ENCODE measurements around the gene PHGDH.
"Not testable (repeated sequence)": the region's sequence is repeated elsewhere in the genome, so short reads cannot be mapped to it uniquely, and the experiment has no call there.

PHGDH gene

DNA sequence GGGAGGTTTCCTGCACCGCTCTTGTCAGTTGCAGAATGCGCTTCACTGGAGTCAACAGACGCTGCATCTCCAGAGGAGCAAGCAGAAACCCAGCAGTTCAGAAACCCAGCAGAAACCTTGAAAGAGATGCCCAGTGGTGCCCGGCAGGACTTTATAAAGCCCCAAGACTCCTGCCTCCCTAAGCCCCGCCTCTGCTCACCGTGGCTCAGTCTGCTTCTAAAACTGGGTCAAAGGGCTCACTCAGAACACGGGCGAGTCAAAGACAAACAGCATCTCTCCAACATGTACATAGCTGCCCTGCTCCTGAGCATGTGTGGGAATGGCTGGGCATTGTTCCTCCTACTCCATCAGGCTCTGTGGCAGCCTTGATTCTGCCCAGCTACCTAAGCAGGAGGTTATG, 57.0 kb downstream of the PHGDH start, which contains the start of gene HMGCS2:
Gene HMGCS2, minus strand, starts transcription at position 128 of the 400 bp plus-strand sequence. Its CDS starts 61 bp downstream, at position 67.
- FAIRE-seq, result no peak

DNA sequence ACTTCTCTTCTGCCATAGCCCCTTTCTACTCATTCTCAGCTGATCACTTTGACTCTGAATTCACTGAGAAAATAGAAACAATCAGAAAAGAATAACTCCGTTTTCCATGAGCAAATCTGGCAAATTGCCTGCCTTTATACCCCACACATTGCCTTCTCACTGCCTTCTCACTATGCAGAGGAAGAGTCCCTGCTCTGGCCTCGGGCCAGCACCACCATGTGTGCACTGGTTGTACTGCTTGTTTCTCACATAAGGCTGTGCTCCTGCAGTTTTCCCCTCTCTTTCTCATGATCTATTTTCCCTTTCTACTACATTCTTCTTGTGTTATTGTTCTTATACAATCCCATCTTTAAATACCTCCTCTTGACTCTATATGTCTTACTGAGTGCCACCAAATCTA, 59.3 kb downstream of the PHGDH start:
- no peak for FAIRE-seq

DNA sequence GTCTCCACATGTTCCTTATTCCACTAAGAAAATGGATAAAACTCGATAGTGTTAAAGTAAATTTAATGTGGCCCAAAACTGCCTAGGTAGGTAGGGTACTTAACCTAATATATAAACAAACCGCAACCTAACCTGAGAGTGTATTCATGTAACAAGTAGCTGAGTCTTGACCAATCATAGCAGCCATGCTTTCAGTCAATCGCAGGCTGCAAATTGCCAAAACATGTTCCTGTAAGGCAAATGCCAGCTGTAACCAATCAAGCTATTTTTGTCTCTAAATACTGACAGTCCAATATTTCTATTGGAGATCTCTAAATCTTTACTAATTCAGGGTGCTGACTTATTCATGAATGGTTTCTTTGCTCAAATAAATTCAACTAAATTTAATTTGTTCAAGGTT, 60.0 kb downstream of the PHGDH start:
- no peak for FAIRE-seq

DNA sequence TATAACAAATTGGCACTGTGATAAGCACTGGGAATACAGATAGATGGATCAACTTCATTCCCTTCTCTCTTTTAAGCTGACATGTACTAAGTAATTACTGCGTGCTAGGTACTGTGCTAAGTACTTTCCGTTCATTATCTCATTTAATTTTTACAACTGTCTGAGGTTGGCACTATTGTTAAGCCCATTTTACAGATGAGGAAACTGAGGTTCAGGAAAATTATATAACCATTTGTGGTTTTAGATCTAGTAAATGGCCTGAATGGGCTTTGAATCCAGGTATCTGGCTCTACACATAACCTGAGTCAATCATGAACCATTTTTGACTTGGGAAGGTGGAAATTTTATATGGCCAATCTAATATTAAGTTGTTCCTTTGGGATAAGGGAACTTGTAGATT, 60.6 kb downstream of the PHGDH start:
- FAIRE-seq, result no peak

DNA sequence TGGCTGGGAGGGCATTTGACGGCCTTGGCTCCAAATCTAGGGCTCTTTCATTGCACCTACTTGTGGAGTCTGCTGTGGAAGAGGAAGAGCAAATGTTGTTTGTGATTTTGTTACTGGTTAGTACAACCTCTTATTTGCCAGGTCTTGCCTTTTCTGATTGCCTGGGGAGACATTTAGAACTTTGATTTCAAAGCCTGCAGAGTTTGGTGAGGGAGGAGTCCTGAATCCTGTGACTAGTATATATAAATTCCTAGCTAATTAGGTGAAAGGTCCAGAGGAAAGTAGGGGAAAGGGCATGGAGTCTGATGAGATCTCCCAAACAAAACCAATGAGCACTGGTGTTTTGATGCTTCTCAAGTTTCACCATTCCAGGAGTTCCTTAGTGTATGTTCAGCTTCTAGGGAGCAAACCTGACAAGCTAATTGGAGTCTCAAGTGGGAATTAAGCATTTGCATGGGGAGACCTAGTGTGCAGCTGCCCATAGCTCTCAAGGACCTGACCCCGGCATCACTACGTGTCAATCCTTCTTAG, 62.0 kb downstream of the PHGDH start:
- no peak for FAIRE-seq

DNA sequence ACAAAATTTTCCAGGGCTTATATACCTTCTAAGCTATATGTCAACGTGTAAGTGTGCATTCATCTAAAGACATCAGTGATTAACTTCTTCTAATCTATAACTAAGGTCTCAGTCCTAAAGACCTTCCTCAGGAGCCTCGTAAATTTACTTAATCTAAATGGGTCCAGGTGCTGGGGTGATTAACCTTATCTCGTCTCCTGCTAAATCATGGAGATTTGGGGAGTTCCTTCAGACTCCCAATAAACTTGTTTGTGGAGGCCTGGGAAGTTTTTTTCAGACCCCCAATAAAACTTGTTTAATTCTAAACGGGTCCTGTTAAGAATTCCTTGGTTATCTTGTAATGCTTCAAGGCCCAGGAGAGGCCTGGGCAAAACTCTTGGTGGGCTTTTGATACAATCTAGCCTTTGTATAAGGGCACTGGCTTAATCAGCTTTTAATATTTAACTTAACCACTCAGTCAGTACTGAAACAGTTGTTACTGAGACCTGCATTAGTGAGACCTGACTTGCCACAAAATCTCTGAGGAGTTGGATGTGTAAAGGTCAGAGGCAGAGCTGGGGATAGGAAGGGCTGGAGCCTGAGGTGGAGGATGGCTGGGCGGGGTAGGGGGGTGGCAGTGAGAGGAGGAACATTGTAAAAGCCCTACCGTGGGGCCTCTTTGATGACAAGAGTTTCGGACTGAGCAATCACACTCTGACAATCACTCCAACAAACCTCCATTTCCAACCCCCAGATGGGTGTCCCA, 63.2 kb downstream of the PHGDH start:
- FAIRE-seq, result no peak

DNA sequence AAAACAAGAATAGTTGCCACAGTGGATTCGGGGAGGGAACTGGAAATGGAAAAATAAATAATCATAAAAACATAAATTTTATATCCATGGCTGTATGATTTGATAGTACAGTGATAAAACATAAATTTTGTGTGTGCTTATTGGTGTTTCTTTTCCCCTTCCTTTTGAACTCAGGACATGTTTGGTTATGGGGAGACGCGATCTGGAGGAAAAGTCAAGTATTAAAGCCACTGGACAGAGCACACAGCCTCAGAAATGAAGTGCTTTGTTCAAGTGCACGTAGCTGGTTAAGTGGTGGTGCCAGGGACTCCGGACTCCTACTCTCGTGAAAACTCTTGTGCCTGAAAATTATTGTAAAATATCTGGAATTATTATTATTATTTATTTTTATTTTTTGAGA, 66.6 kb downstream of the PHGDH start:
- no peak for FAIRE-seq

DNA sequence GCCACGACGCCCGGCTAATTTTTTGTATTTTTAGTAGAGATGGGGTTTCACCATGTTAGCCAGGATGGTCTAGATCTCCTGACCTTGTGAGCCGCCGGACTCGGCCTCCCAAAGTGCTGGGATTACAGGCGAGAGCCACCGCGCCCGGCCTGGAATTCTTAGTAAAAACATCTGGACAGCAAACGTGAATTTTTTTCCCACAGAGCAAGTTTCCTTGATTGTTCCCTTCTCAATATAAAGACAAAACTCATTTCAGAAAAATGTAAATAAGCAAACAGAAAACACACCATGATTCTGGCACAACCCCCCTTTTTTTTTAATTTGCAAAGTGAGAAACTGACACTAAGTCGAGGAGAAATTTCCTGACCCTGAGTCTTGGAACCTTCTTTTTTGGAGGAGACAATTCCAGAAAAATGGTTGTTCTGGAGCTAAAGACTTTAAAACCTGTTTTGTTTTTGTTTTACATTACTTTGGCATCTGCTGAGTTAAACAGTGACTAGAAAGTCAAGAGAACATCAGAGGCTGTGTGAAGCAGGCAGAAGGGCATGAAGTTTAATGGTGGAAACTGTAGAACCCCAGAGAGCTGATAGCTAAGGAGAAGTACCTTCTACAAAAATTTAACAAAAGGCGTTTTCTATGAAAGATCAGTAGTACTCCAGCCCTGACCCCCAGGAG, 67.3 kb downstream of the PHGDH start:
- FAIRE-seq, result no peak

DNA sequence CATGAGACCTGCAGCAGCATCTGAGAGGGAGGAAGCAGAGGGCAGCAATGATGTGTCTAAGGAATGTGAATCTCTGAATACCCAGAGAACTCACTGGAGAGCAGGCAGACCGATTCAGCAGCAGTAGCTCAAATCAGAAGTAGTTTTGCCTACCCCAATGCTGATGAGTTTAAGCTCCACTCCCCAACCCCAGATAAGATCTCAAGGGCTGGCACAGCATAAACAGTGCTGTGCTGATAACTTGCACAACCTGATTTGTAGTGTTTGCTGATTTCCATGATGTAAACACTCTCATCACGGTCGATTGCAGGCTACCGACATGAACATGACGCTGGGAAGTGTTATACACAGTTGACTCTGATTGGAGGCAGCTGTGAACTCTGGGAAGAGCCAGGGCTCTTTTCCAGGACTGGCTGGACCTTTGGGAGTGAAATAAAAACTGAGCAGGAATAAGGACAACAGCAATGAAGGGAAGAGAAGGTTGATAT, 68.2 kb downstream of the PHGDH start:
- no peak for FAIRE-seq

DNA sequence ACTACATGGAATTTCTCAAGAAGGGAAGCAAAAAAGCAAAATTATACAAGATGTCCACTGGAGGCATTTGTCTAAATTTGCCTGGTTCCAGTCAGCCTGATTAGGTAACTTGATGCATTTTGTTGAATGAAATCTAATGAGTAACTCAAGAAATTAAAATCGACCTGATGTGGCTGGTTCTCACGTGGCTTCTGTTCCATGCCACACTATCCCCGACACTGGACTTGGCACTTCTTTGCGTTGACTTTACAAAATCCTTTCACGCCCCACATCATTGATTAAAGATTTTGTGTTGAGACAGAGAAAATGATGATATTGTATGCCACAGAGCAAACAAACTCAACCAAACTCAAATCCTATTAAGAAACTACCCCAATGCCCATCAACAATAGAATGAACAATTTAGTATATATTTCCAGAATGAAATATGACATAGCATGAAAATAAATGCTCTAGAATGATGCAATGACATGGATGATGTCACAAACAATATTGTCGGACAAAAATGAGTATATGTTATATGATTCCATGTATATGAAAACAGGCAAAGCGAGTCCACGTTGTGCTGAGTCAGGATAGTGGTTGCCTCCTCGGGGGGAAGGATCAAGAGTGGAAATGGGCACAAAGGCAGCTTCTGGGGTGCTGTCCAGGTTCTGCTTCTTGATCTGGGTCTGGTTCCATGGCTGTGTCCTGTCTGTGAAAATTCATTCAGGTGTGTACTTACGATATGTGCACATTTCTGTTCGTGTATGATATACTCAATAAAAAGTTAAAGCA, 69.9 kb downstream of the PHGDH start:
- no peak for FAIRE-seq

DNA sequence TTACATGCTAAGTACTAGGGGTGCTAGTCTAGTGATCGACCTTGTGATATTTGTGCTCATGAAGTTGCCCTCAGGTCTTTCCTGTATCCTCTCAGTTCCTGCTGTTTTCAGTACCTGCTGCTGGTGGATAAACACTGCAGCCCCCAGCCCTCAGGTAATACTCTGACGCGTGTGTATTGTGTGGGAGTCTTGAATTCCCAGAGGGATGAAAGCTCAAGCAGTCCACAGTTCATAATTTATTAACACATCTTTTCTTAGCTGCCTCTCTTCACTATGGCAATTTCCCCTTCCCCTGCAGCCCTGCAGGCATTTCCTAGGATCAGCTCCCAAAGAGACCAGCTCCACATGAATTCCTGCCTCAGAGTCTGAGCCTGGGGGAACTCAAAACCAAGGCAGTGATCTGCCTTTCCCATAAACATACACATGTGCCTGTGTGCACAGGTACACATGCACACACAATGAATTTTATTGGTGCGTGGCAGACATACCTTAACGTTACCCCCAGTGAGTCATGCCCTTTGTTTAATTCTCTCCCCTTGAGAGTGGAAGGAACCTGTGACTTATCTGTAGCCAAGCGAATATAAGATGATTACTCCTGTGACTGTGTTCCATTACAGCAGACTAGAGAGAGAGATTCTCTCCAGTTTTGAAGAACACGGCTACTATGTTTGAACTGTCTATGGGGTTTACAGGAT, 71.0 kb downstream of the PHGDH start:
- no peak for FAIRE-seq

DNA sequence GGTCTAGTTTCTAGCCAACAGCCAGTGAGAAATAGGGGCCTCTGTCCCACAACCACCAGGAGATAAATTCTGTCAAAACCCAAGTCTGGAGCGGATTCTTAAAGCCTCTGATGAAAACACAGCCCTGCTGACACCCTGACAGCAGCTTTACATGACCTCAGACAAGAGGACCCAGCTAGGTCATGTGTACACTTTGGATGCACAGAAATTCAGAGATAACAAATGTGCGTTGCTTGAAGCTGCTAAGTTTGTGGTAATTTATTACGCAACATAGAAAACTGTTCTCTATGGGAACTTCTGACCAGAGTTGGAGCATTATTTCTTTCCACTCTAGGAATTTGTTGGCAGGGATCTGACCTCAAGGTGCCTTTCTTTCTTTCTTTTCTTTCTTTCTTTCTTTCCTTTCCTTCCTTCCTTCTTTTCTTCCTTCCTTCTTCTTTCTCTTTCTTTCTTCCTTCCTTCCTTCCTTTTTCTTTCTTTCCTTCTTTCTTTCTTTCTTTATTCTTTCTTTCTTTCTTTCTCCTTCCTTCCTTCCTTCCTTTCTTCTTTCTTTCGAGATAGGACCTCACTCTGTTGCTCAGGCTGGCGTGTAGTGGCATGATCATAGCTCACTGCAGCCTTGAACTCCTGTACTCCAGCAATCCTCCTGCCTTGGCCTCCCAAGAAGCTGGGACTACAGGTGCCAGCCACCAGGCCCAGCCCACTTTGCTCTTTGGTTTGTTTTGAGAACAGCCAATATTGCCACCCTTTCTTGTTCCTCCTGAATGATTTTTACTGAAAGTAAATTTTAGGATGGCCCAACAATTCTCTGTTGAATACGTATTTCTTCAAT, 71.8 kb downstream of the PHGDH start:
- FAIRE-seq, result no peak

DNA sequence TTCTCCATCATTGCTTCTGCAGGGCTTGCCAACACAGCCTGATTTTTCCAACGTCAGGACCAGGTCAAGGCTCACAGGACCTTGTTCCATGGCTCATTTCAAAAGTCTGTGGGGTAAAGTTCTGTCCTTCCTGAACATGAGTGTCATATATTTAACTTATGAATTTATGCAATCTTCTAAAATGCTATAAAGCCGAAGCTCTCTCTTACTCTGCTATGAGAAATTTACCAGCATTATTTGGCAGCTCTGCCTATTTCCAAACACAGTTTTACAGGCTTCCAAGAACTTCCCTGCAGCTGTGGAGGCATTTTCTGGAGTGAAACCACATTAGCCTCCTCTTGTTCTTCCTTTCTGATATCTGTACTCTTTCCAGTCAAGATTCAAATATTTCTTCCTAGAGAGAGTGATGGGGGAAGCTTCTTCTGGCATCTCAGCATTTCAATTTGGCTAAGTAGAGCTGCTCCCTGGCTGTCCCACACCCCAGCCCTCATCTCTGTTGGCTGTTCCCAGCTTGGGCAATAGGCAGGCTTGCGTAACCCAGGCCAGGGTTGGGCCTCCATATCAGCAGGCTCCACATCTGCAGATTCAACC, 72.6 kb downstream of the PHGDH start:
- no peak for FAIRE-seq

DNA sequence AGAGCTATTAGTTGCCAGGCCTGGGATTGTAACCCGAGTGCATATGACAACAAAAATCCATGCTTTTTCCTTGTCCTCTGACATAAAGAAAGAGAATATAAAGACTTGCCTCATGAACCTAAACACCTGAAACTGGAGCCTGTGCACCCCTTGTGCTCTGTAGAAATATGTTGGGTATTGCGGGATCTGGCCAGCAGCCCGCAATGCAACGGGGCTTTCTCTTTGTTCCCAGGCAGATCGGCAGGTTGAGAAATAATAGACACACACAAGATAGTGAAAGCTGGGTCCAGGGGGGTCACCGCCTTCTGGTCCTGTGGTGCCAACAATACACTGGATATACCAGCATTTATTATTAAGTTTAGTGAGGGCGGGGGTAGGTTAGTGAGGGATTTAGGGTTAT, 74.3 kb downstream of the PHGDH start:
- not testable (repeated sequence) for FAIRE-seq

DNA sequence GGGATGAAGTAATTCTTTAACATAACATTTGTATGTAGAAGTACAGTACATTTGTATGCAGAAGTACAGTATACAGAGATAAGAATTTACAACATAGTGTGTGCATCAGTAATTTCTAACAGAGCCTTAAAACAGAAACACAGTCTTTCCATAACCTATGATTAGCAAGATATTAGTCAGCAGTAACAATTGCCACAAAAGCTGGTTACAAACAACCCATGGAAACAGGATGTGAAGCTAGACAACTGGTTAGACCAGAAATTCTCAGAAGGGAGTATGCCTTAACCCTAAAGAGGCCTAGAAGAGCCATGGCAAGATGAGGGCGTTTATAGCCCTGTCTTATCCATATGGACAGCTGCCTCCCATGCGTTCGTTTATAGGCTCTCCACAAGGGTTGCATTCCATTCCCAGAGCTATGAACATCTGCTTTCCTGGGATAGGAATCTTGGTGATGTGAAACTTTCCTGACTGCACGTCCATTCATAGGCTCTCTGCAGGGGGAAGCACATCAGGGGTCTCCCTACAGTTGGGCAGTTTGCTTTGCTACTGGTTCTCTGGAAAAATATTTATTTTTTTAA, 74.8 kb downstream of the PHGDH start:
- not testable (repeated sequence) for FAIRE-seq

DNA sequence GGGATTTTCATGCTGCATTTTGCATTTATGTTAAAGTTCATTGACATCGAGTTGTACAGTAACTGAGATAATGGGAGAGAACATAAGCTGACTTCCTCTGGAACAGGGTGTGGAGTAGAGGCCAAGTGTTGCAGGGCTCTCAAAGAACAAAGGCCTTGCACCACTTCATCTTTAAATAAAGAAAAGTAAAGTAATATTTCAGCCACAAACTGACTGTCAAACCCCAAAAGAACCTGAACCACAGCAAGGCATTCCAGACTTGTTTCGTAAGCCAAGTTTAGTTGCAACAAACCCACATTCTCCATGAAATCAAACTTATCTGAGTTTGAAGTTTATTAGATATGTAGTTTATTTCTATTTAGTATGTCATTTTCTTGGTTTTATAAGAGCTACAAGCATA, 76.0 kb downstream of the PHGDH start:
- FAIRE-seq, result no peak

DNA sequence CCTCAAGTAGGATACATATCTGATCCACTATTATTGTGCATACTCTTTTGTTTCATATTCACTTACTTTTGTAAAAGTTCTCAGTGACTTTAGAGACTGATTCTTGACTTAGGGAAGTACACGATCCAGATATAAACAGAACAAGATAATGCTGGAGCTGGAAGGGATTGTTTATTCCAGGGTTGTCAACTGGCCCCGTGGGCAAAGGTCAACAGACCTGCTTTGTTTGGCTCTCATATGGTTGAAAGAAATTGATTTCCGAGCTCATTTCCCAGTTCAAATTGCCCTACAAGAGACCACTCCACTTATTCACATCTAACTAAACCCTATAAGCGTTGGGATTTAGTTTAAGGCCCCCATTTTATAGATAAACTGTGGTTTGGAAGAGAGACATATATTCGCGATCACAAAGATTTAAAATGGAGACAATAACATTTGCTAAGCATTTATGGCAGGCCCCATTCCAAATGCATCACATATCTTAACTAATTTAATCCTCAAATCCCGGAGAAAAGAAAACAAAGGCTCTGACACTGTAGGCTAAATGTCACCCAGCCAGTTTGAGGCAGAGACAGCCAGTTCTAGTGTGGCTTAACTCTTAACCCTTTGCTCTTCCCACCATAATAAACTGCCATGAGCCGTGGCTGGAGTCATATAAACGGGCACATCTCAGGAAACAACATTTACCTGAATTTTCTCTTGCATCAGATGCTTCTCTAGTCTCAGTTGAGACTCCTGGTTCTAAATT, 78.9 kb downstream of the PHGDH start:
- FAIRE-seq, result no peak

DNA sequence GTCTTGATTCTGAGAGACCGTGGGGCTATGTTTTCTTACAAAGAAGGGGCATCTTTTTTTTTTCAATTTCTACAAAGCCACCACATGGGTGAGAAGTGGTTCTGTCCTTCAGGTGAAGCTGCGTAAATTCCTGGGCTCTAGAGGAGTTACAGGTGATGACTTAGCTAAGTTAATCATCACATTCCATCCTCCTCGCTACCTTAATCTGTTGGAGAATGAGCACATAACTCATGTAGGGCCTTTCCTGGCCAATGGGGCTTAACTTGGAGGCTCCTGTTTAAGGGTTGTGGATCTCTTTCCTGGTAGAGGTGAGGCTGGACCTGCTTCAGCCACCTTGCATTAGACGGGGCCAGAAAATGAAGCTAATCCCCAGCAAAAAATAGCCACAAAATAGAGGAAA, 79.6 kb downstream of the PHGDH start:
- no peak for FAIRE-seq

Measured in TTC549 (cell line).